WTC11 (cell line): ENCODE measurements around the gene HDAC9. TPM values are rescaled to one million over a fixed set of nuclear protein-coding genes. Genes with fewer than 3 reads are reported as not detected.

Experiments used
- ATAC-seq: fragments of 200-7000 bp; cut with Tn5 transposase; 2 replicates; pipeline ENCODE4 v1.10.0; 2021; ENCODE audit warnings: mild to moderate bottlenecking, moderate library complexity
- CTCF ChIA-PET: fragments of 300-600 bp; sonication (Branson Sonifier 250); formaldehyde crosslinking; loops from one replicate; lab custom pipeline; 2021; ENCODE audit warnings: antibody characterized with exemption; lab: Charles Lee
- POLR2A ChIA-PET: fragments of 350-600 bp; sonication (Branson Sonifier 250); formaldehyde crosslinking; loops from one replicate; lab custom pipeline; 2021; ENCODE audit warnings: antibody characterized with exemption; lab: Charles Lee
- DNase-seq: peaks from one replicate; pipeline ENCODE4 v3.0.0; 2021; ENCODE audit warnings: low spot score
- H3K27ac Mint-ChIP-seq: 2 replicates; pipeline ENCODE4 v1.8.0; 2021; ENCODE audit warnings: mixed read lengths
- H3K27me3 Mint-ChIP-seq: 2 replicates; pipeline ENCODE4 v1.8.0; 2021; ENCODE audit warnings: low read depth, mild to moderate bottlenecking, moderate library complexity, mixed read lengths
- H3K36me3 Mint-ChIP-seq: 2 replicates; pipeline ENCODE4 v1.8.0; 2021; ENCODE audit warnings: mixed read lengths
- H3K4me1 Mint-ChIP-seq: 2 replicates; pipeline ENCODE4 v1.8.0; 2022; ENCODE audit warnings: mixed read lengths
- H3K4me3 Mint-ChIP-seq: 2 replicates; pipeline ENCODE4 v1.8.0; 2021; ENCODE audit warnings: mild to moderate bottlenecking, moderate library complexity, mixed read lengths
- H3K9me3 Mint-ChIP-seq: 2 replicates; pipeline ENCODE4 v1.8.0; 2021; ENCODE audit warnings: mixed read lengths
- ATF1 ChIP-seq: sonication (generic); formaldehyde crosslinking; IDR thresholded peaks from 2 replicates; pipeline ENCODE4 v1.8.1; 2023; ENCODE audit warnings: mild to moderate bottlenecking, moderate library complexity, missing genetic modification reagents
- ELF4 ChIP-seq: sonication (generic); formaldehyde crosslinking; IDR thresholded peaks from 2 replicates; pipeline ENCODE4 v1.8.1; 2022; ENCODE audit warnings: low read depth, mild to moderate bottlenecking, moderate library complexity, missing genetic modification reagents
- ETV6 ChIP-seq: sonication (generic); formaldehyde crosslinking; IDR thresholded peaks from 2 replicates; pipeline ENCODE4 v1.8.1; 2022; ENCODE audit warnings: mild to moderate bottlenecking, missing genetic modification reagents
- MYBL2 ChIP-seq: sonication (generic); formaldehyde crosslinking; IDR thresholded peaks from 2 replicates; pipeline ENCODE4 v1.8.1; 2023; ENCODE audit warnings: mild to moderate bottlenecking, moderate library complexity, missing genetic modification reagents
- OVOL2 ChIP-seq: fragments of 250-450 bp; sonication (Bioruptor Pico); IDR thresholded peaks from 2 replicates; pipeline ENCODE4 v1.9.0; 2021; ENCODE audit warnings: mild to moderate bottlenecking, borderline replicate concordance
- TEAD4 ChIP-seq: sonication (generic); formaldehyde crosslinking; IDR thresholded peaks from 2 replicates; pipeline ENCODE4 v1.8.0; 2022; ENCODE audit warnings: mild to moderate bottlenecking, missing genetic modification reagents
- ZNF263 ChIP-seq: sonication (generic); formaldehyde crosslinking; IDR thresholded peaks from 2 replicates; pipeline ENCODE4 v1.8.1; 2022; ENCODE audit warnings: low read depth, mild to moderate bottlenecking, moderate library complexity, missing genetic modification reagents
- total RNA-seq: library from RNA; stranded (reverse); gene quantifications from 3 replicates; pipeline ENCODE4 v1.2.3, GENCODE V29; 2021
- TF ChIP-seq, protein P1 (sequence below): sonication (generic); formaldehyde crosslinking; IDR thresholded peaks from 2 replicates; pipeline ENCODE4 v1.8.1; 2022; ENCODE audit warnings: low read depth, mild to moderate bottlenecking, moderate library complexity, missing genetic modification reagents, borderline replicate concordance
- TF ChIP-seq, protein P2 (sequence below): sonication (generic); formaldehyde crosslinking; IDR thresholded peaks from 2 replicates; pipeline ENCODE4 v1.8.1; 2023; ENCODE audit warnings: mild to moderate bottlenecking, moderate library complexity, missing genetic modification reagents
- TF ChIP-seq, protein P3 (sequence below): fragments of 250-450 bp; sonication (Bioruptor Pico); IDR thresholded peaks from 2 replicates; pipeline ENCODE4 v2.1.2; 2022; ENCODE audit warnings: mild to moderate bottlenecking, moderate library complexity
- TF ChIP-seq, protein P4 (sequence below): fragments of 250-450 bp; sonication (Bioruptor Pico); IDR thresholded peaks from 2 replicates; pipeline ENCODE4 v1.8.0; 2021; ENCODE audit warnings: mild to moderate bottlenecking
- TF ChIP-seq, protein P5 (sequence below): sonication (generic); formaldehyde crosslinking; IDR thresholded peaks from 2 replicates; pipeline ENCODE4 v1.8.0; 2023; ENCODE audit warnings: mild to moderate bottlenecking, missing genetic modification reagents
- TF ChIP-seq, protein P6 (sequence below): sonication (generic); formaldehyde crosslinking; IDR thresholded peaks from 2 replicates; pipeline ENCODE4 v1.8.1; 2023; ENCODE audit warnings: mild to moderate bottlenecking, missing genetic modification reagents
- TF ChIP-seq, protein P7 (sequence below): fragments of 200-600 bp; IDR thresholded peaks from 2 replicates; pipeline ENCODE4 v1.8.0; 2022; ENCODE audit warnings: antibody characterized with exemption
- TF ChIP-seq, protein P8 (sequence below): sonication (generic); formaldehyde crosslinking; IDR thresholded peaks from 2 replicates; pipeline ENCODE4 v1.8.1; 2022; ENCODE audit warnings: low read depth, missing genetic modification reagents, borderline replicate concordance

HDAC9 gene
- total RNA-seq, 1 experiment from 2014 or later = 18.8 TPM

DNA sequence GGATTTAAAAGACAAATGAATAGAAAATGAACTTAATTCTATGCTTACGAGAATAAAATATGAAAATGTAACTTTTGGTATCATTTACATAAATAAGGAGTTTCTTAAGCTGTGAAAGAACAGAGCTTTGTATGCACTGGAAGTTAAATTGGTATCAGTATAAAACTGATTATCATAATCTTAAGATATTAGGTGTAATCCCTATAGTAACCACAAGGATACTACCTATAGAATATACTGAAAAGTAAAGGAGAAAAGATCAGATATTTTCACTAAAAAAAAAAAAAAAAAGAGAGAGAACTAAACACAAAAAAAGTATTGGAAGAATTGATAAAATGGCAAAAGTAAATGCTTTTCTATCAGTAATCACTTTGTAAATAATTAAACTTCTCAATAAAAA, 521.8 kb downstream of the HDAC9 start:
- Mint-ChIP-seq H3K9me3 (0 out of 2 replicates have a peak, but pooled peaks cover 4% of the 10 kb centered on the region), H3K4me1 (peaks cover 5% of the 10 kb centered on the region)

DNA sequence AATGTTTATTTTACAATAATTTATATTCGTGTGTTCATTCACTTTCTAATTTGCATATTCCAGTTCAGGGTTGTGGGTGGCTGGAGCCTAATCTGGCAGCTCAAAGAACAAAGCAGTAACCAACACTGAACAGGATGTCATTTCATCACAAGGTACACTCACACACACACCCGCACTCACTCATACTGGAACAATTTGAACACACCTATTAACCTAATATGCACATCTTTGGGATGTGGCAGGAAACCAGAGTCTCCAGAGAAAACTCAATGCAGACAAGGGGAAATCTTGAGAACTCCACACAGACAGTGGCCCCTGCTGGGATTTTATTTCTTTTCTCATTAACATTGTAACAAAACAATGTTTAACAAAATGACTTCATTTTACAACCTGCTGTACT, 524.5 kb downstream of the HDAC9 start:
- ATAC-seq (no peak), DNase-seq (no peak)
- Mint-ChIP-seq H3K4me1 (peaks cover 5% of the 10 kb centered on the region), H3K36me3 (no peaks in the 10 kb centered on the region), H3K27me3 (no peaks in the 10 kb centered on the region), H3K27ac (no peak overlapping the region), H3K9me3 (0 out of 2 replicates have a peak, but pooled peaks cover 4% of the 10 kb centered on the region), H3K4me3 (no peak overlapping the region)
- ChIA-PET CTCF (no interaction called here), POLR2A (no interaction called here)
- TF ChIP-seq MYBL2 (CRISPR knock-in tag) (no peak), ATF1 (no peak), OVOL2 (CRISPR knock-in tag) (no peak), ZNF263 (CRISPR knock-in tag) (no peak)
- TF ChIP-seq, protein P1, sequence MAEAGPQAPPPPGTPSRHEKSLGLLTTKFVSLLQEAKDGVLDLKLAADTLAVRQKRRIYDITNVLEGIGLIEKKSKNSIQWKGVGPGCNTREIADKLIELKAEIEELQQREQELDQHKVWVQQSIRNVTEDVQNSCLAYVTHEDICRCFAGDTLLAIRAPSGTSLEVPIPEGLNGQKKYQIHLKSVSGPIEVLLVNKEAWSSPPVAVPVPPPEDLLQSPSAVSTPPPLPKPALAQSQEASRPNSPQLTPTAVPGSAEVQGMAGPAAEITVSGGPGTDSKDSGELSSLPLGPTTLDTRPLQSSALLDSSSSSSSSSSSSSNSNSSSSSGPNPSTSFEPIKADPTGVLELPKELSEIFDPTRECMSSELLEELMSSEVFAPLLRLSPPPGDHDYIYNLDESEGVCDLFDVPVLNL (CRISPR knock-in tag) = no peak
- TF ChIP-seq, protein P2, sequence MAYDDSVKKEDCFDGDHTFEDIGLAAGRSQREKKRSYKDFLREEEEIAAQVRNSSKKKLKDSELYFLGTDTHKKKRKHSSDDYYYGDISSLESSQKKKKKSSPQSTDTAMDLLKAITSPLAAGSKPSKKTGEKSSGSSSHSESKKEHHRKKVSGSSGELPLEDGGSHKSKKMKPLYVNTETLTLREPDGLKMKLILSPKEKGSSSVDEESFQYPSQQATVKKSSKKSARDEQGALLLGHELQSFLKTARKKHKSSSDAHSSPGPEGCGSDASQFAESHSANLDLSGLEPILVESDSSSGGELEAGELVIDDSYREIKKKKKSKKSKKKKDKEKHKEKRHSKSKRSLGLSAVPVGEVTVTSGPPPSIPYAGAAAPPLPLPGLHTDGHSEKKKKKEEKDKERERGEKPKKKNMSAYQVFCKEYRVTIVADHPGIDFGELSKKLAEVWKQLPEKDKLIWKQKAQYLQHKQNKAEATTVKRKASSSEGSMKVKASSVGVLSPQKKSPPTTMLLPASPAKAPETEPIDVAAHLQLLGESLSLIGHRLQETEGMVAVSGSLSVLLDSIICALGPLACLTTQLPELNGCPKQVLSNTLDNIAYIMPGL = no peak

More for the DNA sequence above, 521.8 kb downstream of the HDAC9 start:
- TF ChIP-seq, protein P3, sequence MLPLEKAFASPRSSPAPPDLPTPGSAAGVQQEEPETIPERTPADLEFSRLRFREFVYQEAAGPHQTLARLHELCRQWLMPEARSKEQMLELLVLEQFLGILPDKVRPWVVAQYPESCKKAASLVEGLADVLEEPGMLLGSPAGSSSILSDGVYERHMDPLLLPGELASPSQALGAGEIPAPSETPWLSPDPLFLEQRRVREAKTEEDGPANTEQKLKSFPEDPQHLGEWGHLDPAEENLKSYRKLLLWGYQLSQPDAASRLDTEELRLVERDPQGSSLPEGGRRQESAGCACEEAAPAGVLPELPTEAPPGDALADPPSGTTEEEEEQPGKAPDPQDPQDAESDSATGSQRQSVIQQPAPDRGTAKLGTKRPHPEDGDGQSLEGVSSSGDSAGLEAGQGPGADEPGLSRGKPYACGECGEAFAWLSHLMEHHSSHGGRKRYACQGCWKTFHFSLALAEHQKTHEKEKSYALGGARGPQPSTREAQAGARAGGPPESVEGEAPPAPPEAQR = no peak
- TF ChIP-seq, protein P4, sequence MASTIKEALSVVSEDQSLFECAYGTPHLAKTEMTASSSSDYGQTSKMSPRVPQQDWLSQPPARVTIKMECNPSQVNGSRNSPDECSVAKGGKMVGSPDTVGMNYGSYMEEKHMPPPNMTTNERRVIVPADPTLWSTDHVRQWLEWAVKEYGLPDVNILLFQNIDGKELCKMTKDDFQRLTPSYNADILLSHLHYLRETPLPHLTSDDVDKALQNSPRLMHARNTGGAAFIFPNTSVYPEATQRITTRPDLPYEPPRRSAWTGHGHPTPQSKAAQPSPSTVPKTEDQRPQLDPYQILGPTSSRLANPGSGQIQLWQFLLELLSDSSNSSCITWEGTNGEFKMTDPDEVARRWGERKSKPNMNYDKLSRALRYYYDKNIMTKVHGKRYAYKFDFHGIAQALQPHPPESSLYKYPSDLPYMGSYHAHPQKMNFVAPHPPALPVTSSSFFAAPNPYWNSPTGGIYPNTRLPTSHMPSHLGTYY (CRISPR knock-in tag) = no peak
- TF ChIP-seq, protein P5, sequence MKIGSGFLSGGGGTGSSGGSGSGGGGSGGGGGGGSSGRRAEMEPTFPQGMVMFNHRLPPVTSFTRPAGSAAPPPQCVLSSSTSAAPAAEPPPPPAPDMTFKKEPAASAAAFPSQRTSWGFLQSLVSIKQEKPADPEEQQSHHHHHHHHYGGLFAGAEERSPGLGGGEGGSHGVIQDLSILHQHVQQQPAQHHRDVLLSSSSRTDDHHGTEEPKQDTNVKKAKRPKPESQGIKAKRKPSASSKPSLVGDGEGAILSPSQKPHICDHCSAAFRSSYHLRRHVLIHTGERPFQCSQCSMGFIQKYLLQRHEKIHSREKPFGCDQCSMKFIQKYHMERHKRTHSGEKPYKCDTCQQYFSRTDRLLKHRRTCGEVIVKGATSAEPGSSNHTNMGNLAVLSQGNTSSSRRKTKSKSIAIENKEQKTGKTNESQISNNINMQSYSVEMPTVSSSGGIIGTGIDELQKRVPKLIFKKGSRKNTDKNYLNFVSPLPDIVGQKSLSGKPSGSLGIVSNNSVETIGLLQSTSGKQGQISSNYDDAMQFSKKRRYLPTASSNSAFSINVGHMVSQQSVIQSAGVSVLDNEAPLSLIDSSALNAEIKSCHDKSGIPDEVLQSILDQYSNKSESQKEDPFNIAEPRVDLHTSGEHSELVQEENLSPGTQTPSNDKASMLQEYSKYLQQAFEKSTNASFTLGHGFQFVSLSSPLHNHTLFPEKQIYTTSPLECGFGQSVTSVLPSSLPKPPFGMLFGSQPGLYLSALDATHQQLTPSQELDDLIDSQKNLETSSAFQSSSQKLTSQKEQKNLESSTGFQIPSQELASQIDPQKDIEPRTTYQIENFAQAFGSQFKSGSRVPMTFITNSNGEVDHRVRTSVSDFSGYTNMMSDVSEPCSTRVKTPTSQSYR = no peak
- TF ChIP-seq, protein P6, sequence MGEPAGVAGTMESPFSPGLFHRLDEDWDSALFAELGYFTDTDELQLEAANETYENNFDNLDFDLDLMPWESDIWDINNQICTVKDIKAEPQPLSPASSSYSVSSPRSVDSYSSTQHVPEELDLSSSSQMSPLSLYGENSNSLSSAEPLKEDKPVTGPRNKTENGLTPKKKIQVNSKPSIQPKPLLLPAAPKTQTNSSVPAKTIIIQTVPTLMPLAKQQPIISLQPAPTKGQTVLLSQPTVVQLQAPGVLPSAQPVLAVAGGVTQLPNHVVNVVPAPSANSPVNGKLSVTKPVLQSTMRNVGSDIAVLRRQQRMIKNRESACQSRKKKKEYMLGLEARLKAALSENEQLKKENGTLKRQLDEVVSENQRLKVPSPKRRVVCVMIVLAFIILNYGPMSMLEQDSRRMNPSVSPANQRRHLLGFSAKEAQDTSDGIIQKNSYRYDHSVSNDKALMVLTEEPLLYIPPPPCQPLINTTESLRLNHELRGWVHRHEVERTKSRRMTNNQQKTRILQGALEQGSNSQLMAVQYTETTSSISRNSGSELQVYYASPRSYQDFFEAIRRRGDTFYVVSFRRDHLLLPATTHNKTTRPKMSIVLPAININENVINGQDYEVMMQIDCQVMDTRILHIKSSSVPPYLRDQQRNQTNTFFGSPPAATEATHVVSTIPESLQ (CRISPR knock-in tag) = no peak
- TF ChIP-seq TEAD4 (CRISPR knock-in tag) (no peak), ELF4 (CRISPR knock-in tag) (no peak), ETV6 (CRISPR knock-in tag) (no peak)
- TF ChIP-seq, protein P7, sequence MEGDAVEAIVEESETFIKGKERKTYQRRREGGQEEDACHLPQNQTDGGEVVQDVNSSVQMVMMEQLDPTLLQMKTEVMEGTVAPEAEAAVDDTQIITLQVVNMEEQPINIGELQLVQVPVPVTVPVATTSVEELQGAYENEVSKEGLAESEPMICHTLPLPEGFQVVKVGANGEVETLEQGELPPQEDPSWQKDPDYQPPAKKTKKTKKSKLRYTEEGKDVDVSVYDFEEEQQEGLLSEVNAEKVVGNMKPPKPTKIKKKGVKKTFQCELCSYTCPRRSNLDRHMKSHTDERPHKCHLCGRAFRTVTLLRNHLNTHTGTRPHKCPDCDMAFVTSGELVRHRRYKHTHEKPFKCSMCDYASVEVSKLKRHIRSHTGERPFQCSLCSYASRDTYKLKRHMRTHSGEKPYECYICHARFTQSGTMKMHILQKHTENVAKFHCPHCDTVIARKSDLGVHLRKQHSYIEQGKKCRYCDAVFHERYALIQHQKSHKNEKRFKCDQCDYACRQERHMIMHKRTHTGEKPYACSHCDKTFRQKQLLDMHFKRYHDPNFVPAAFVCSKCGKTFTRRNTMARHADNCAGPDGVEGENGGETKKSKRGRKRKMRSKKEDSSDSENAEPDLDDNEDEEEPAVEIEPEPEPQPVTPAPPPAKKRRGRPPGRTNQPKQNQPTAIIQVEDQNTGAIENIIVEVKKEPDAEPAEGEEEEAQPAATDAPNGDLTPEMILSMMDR = no peak
- TF ChIP-seq, protein P8, sequence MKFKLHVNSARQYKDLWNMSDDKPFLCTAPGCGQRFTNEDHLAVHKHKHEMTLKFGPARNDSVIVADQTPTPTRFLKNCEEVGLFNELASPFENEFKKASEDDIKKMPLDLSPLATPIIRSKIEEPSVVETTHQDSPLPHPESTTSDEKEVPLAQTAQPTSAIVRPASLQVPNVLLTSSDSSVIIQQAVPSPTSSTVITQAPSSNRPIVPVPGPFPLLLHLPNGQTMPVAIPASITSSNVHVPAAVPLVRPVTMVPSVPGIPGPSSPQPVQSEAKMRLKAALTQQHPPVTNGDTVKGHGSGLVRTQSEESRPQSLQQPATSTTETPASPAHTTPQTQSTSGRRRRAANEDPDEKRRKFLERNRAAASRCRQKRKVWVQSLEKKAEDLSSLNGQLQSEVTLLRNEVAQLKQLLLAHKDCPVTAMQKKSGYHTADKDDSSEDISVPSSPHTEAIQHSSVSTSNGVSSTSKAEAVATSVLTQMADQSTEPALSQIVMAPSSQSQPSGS (CRISPR knock-in tag) = no peak
- POLR2A ChIA-PET = no interaction called here
- Mint-ChIP-seq H3K4me3 (no peak overlapping the region), H3K36me3 (no peaks in the 10 kb centered on the region), H3K27ac (no peak overlapping the region), H3K27me3 (no peaks in the 10 kb centered on the region)
- DNase-seq (no peak), ATAC-seq (no peak)
- CTCF ChIA-PET = interaction anchor here (0.7 to 0.8 kb wide), 2 partner anchors 40 to 624 kb away, joined by 3 to 4 read pairs; no protein-coding TSS in a partner anchor
